K562 (cell line): Measurements from ENCODE around the gene ING4. TPM values are rescaled to one million over a fixed set of nuclear protein-coding genes. Genes with fewer than 3 reads are reported as not detected.

ENCODE experiments used
- CC2D1A ChIP-seq: fragments of 450-650 bp; IDR thresholded peaks from 2 replicates; pipeline ENCODE4 v1.6.1; 2017; ENCODE audit warnings: mild to moderate bottlenecking
- CREB1 ChIP-seq, 2 experiments: sonication (generic) in 1 of 2; formaldehyde crosslinking in 1 of 2; IDR thresholded peaks; 2 replicates each; pipeline versions ENCODE4 v1.6.1 to v1.8.0; 2012 to 2022; ENCODE audit warnings: inconsistent platforms in 1 of 2, mild to moderate bottlenecking in 1 of 2, missing genetic modification reagents in 1 of 2, moderate library complexity in 1 of 2
- CTBP1 ChIP-seq: fragments of 450-650 bp; IDR thresholded peaks from 2 replicates; pipeline ENCODE4 v1.6.1; 2016; ENCODE audit warnings: borderline replicate concordance
- ETS1 ChIP-seq: conservative IDR thresholded peaks from 2 replicates; pipeline ENCODE4 v1.6.1; 2011; ENCODE audit warnings: low read depth, mild to moderate bottlenecking, low read length; ENCODE audit not compliant: control insufficient read depth
- FOXP1 ChIP-seq: sonication (generic); formaldehyde crosslinking; IDR thresholded peaks from 2 replicates; pipeline ENCODE4 v1.8.0; 2022; ENCODE audit warnings: mild to moderate bottlenecking, missing genetic modification reagents
- GATAD2A ChIP-seq: fragments of 450-650 bp; IDR thresholded peaks from 2 replicates; pipeline ENCODE4 v1.6.1; 2017
- HEY1 ChIP-seq: fragments of 250-450 bp; sonication (Bioruptor Pico); IDR thresholded peaks from 2 replicates; pipeline ENCODE4 v1.5.0; 2020; ENCODE audit warnings: mild to moderate bottlenecking, moderate library complexity, borderline replicate concordance
- MYNN ChIP-seq, 2 experiments: sonication (generic); formaldehyde crosslinking in 1 of 2; IDR thresholded peaks; 2 replicates each; pipeline versions ENCODE4 v1.5.0 to v1.6.1; 2016 to 2020; ENCODE audit warnings: antibody characterized with exemption in 1 of 2, missing genetic modification reagents in 1 of 2
- NR2C2 ChIP-seq, 2 experiments: fragments of 200-800 bp in 1 of 2; sonication (Bioruptor generic) in 1 of 2; sonication (generic) in 1 of 2; formaldehyde crosslinking in 1 of 2; IDR thresholded peaks; 2 replicates each; pipeline versions ENCODE4 v1.6.1 to v1.8.0; 2016 to 2022; ENCODE audit warnings: mild to moderate bottlenecking in 1 of 2, missing compliant biosample characterization in 1 of 2, missing genetic modification characterization in 1 of 2, missing genetic modification reagents in 1 of 2
- NR2F6 ChIP-seq: fragments of 450-650 bp; formaldehyde crosslinking; IDR thresholded peaks from 2 replicates; pipeline ENCODE4 v1.4.0; 2020; ENCODE audit warnings: mild to moderate bottlenecking
- SMAD4 ChIP-seq: fragments of 250-450 bp; sonication (Bioruptor Pico); conservative IDR thresholded peaks from 2 replicates; pipeline ENCODE4 v1.8.0; 2021; ENCODE audit warnings: inconsistent platforms, mild to moderate bottlenecking, moderate library complexity
- TCF15 ChIP-seq: fragments of 250-450 bp; sonication (Bioruptor Pico); IDR thresholded peaks from 2 replicates; pipeline ENCODE4 v1.8.0; 2022; ENCODE audit warnings: moderate library complexity, mild to moderate bottlenecking, inconsistent platforms
- TRIM24 ChIP-seq, 2 experiments: fragments of 450-650 bp; IDR thresholded peaks; 2 replicates each; pipeline ENCODE4 v1.6.1; 2016
- ZBED1 ChIP-seq: IDR thresholded peaks from 2 replicates; pipeline ENCODE4 v1.6.1; 2014
- ZBTB2 ChIP-seq: fragments of 450-650 bp; IDR thresholded peaks from 2 replicates; pipeline ENCODE4 v1.6.1; 2016; ENCODE audit warnings: antibody characterized with exemption
- ZKSCAN8 ChIP-seq: fragments of 200-800 bp; sonication (Bioruptor generic); IDR thresholded peaks from 2 replicates; pipeline ENCODE4 v1.6.1; 2016; ENCODE audit warnings: missing genetic modification characterization, missing compliant biosample characterization
- ZMIZ1 ChIP-seq, 2 experiments: fragments of 150-350 bp in 1 of 2; IDR thresholded peaks; 2 replicates each; pipeline ENCODE4 v1.6.1; 2012 to 2016; ENCODE audit warnings: low read depth in 2 of 2, low read length in 2 of 2, mild to moderate bottlenecking in 1 of 2, moderate library complexity in 1 of 2
- ZNF175 ChIP-seq: fragments of 200-800 bp; sonication (Bioruptor generic); IDR thresholded peaks from 2 replicates; pipeline ENCODE4 v1.6.1; 2016; ENCODE audit warnings: low read depth, mild to moderate bottlenecking, missing genetic modification characterization, missing compliant biosample characterization
- ZNF764 ChIP-seq: fragments of 250-450 bp; sonication (Bioruptor Pico); IDR thresholded peaks from 2 replicates; pipeline ENCODE4 v1.4.0; 2020; ENCODE audit warnings: low read depth, mild to moderate bottlenecking, moderate library complexity
- ZNF830 ChIP-seq: fragments of 250-450 bp; sonication (Bioruptor Pico); IDR thresholded peaks from 2 replicates; pipeline ENCODE4 v1.5.0; 2021; ENCODE audit warnings: mild to moderate bottlenecking
- ZSCAN29 ChIP-seq: fragments of 450-650 bp; IDR thresholded peaks from 2 replicates; pipeline ENCODE4 v1.6.1; 2017
- polyA plus RNA-seq, 8 experiments: library from polyadenylated mRNA; depleted of rRNA in 4 of 8; stranded (reverse) in 5 of 8; unstranded in 3 of 8; fragments of >200 nt; fragmentation: Nextera tagmentation in 2 of 8; fragmentation: Illumina TruSeq in 1 of 8; extraction: Ambion mirVana in 2 of 8; extraction: Trizol in 1 of 8; gene quantifications; 2 replicates each; pipeline versions ENCODE4 v1.2.1 to v1.2.3, GENCODE V29; 2011 to 2014; ENCODE audit warnings: inconsistent platforms in 1 of 8, missing spikeins in 1 of 8
- total RNA-seq, 7 experiments: library from RNA; depleted of rRNA in 6 of 7; stranded (reverse); fragments of >200 nt in 6 of 7; fragmentation: Illumina TruSeq in 2 of 7; extraction: Trizol in 2 of 7; gene quantifications; 2 replicates each; pipeline versions ENCODE4 v1.2.1 to v1.2.3, GENCODE V29; 2011 to 2021; ENCODE audit warnings: low replicate concordance in 1 of 7

ING4 gene
- total and polyA plus RNA-seq, 9 of the 15 experiments (the other 6 are each of a cell fraction or from before 2014, with no cell fraction given), result 6.6 to 30.2 (median 15.7) TPM

- no peak; a peak in 1 of 4 replicates for TF ChIP-seq ZMIZ1 (IDR thresholded peaks at IDR 0.05; ENCODE audit: low read depth in 2 of 2, low read length in 2 of 2)
- TF ChIP-seq ZSCAN29, result no peak
- TF ChIP-seq CREB1 (IDR thresholded peaks at IDR 0.05), result peak; percentile 98
- TF ChIP-seq CREB1 (CRISPR knock-in tag; IDR thresholded peaks at IDR 0.05), result peak; percentile 91
- TF ChIP-seq HEY1, result no peak
- no peak for TF ChIP-seq FOXP1 (CRISPR knock-in tag)
- no peak for TF ChIP-seq CTBP1
- TF ChIP-seq NR2C2 (CRISPR knock-in tag; IDR thresholded peaks at IDR 0.05), result peak; percentile 97
- TF ChIP-seq NR2C2 (tag; IDR thresholded peaks at IDR 0.05), result peak; percentile 99
- TF ChIP-seq TRIM24 (IDR thresholded peaks at IDR 0.05), result peak in 1 of 2 experiments; percentile 71; a peak in 2 of 4 replicates
- TF ChIP-seq ZNF175 (CRISPR knock-in tag), result no peak
- TF ChIP-seq ZNF830 (CRISPR knock-in tag), result no peak
- TF ChIP-seq GATAD2A, result no peak
- peak; percentile 85; the same call in 1 of the 2 replicates for TF ChIP-seq ETS1
- no peak for TF ChIP-seq NR2F6 (CRISPR knock-in tag)
- peak; percentile 47; the same call in 1 of the 2 replicates for TF ChIP-seq ZBTB2
- no peak for TF ChIP-seq ZNF764 (CRISPR knock-in tag)
- TF ChIP-seq MYNN (IDR thresholded peaks at IDR 0.05), result peak; percentile 28; the same call in 1 of the 2 replicates
- TF ChIP-seq MYNN (CRISPR knock-in tag; IDR thresholded peaks at IDR 0.05), result no peak
- TF ChIP-seq ZBED1, result no peak
- TF ChIP-seq ZKSCAN8 (CRISPR knock-in tag), result no peak
- peak; percentile 51 for TF ChIP-seq SMAD4 (CRISPR knock-in tag)
- TF ChIP-seq CC2D1A, result no peak
- no peak for TF ChIP-seq TCF15 (CRISPR knock-in tag)
Observed at GRCh38 chr12:6688999-6689882, 26.3 kb upstream of the ING4 start, which contains the start of gene ZNF384 (continued).
